HepG2 (cell line): ENCODE measurements around the gene HOXA11. TPM values are rescaled to one million over a fixed set of nuclear protein-coding genes. Genes with fewer than 3 reads are reported as not detected.

Experiments used
- CEBPZ ChIP-seq: IDR thresholded peaks from 2 replicates; pipeline ENCODE4 v1.6.1; 2012; ENCODE audit warnings: low read length, improper control_type of control experiment
- CREB3 ChIP-seq: sonication (generic); formaldehyde crosslinking; IDR thresholded peaks from 2 replicates; pipeline ENCODE4 v1.5.0; 2020; ENCODE audit warnings: missing genetic modification reagents
- EZH2 ChIP-seq: conservative IDR thresholded peaks from 2 replicates; pipeline ENCODE4 v1.6.1; 2012; ENCODE audit warnings: mild to moderate bottlenecking, low read depth, low read length, moderate library complexity
- KDM5B ChIP-seq: sonication (generic); formaldehyde crosslinking; IDR thresholded peaks from 2 replicates; pipeline ENCODE4 v1.4.0; 2020; ENCODE audit warnings: missing genetic modification reagents, mild to moderate bottlenecking, borderline replicate concordance
- MXD1 ChIP-seq: sonication (generic); formaldehyde crosslinking; IDR thresholded peaks from 2 replicates; pipeline ENCODE4 v1.4.0; 2020; ENCODE audit warnings: mild to moderate bottlenecking, missing genetic modification reagents
- NFE2L2 ChIP-seq: fragments of 150-350 bp; IDR thresholded peaks from 2 replicates; pipeline ENCODE4 v1.6.1; 2014; ENCODE audit warnings: low read length
- NONO ChIP-seq, 2 experiments: fragments of 450-650 bp in 1 of 2; sonication (generic) in 1 of 2; formaldehyde crosslinking in 1 of 2; IDR thresholded peaks in 1 of 2; conservative IDR thresholded peaks in 1 of 2; 2 replicates each; pipeline versions ENCODE4 v1.6.1 to v1.8.0; 2017 to 2022; ENCODE audit warnings: mild to moderate bottlenecking in 1 of 2, missing genetic modification reagents in 1 of 2, moderate library complexity in 1 of 2
- PTBP1 ChIP-seq: fragments of 200-400 bp; formaldehyde crosslinking; IDR thresholded peaks from 2 replicates; pipeline ENCODE4 v1.6.1; 2018; ENCODE audit warnings: low read length, low read depth; ENCODE audit not compliant: poor library complexity, severe bottlenecking
- RCOR2 ChIP-seq: IDR thresholded peaks from 2 replicates; pipeline ENCODE4 v1.6.1; 2016; ENCODE audit warnings: missing biosample characterization, missing genetic modification reagents
- RFX3 ChIP-seq: IDR thresholded peaks from 2 replicates; pipeline ENCODE4 v1.6.1; 2016; ENCODE audit warnings: missing biosample characterization, missing genetic modification reagents
- SAFB2 ChIP-seq: sonication (generic); formaldehyde crosslinking; IDR thresholded peaks from 2 replicates; pipeline ENCODE4 v1.5.1; 2020; ENCODE audit warnings: missing genetic modification reagents, low read depth, mild to moderate bottlenecking, borderline replicate concordance
- SOX6 ChIP-seq, 2 experiments: fragments of 450-650 bp in 1 of 2; sonication (generic) in 1 of 2; formaldehyde crosslinking in 1 of 2; IDR thresholded peaks; 2 replicates each; pipeline versions ENCODE4 v1.4.0 to v1.6.1; 2017 to 2020; ENCODE audit warnings: antibody characterized with exemption in 1 of 2, mild to moderate bottlenecking in 1 of 2, missing genetic modification reagents in 1 of 2
- ZFP41 ChIP-seq: sonication (generic); formaldehyde crosslinking; IDR thresholded peaks from 2 replicates; pipeline ENCODE4 v1.4.0; 2020; ENCODE audit warnings: mild to moderate bottlenecking, missing genetic modification reagents, borderline replicate concordance
- ZIK1 ChIP-seq: sonication (generic); formaldehyde crosslinking; IDR thresholded peaks from 2 replicates; pipeline ENCODE4 v1.5.0; 2020; ENCODE audit warnings: mild to moderate bottlenecking, low read depth, missing genetic modification reagents, borderline replicate concordance
- ZNF337 ChIP-seq: sonication (generic); formaldehyde crosslinking; IDR thresholded peaks from 2 replicates; pipeline ENCODE4 v1.5.1; 2020; ENCODE audit warnings: missing genetic modification reagents, low read depth, mild to moderate bottlenecking, borderline replicate concordance
- ZNF430 ChIP-seq: sonication (generic); formaldehyde crosslinking; IDR thresholded peaks from 2 replicates; pipeline ENCODE4 v1.9.0; 2021; ENCODE audit warnings: mild to moderate bottlenecking, missing genetic modification reagents
- ZNF550 ChIP-seq: sonication (generic); formaldehyde crosslinking; IDR thresholded peaks from 2 replicates; pipeline ENCODE4 v1.4.0; 2020; ENCODE audit warnings: mild to moderate bottlenecking, missing genetic modification reagents, borderline replicate concordance
- ZNF570 ChIP-seq: sonication (generic); formaldehyde crosslinking; IDR thresholded peaks from 2 replicates; pipeline ENCODE4 v1.4.0; 2020; ENCODE audit warnings: mild to moderate bottlenecking, missing genetic modification reagents, borderline replicate concordance
- ZNF644 ChIP-seq: IDR thresholded peaks from 2 replicates; pipeline ENCODE4 v1.6.1; 2016; ENCODE audit warnings: low read depth
- ZNF678 ChIP-seq: sonication (generic); formaldehyde crosslinking; IDR thresholded peaks from 2 replicates; pipeline ENCODE4 v1.4.0; 2020; ENCODE audit warnings: mild to moderate bottlenecking, missing genetic modification reagents
- ZNF746 ChIP-seq: sonication (generic); formaldehyde crosslinking; IDR thresholded peaks from 2 replicates; pipeline ENCODE4 v1.8.0; 2022; ENCODE audit warnings: mild to moderate bottlenecking, missing genetic modification reagents
- ZNF768 ChIP-seq: sonication (generic); formaldehyde crosslinking; IDR thresholded peaks from 2 replicates; pipeline ENCODE4 v1.4.0; 2020; ENCODE audit warnings: missing genetic modification reagents
- polyA plus RNA-seq, 8 experiments: library from polyadenylated mRNA; depleted of rRNA in 3 of 8; stranded (reverse) in 7 of 8; unstranded in 1 of 8; fragments of >200 nt; fragmentation: Illumina TruSeq in 4 of 8; extraction: Trizol in 4 of 8; gene quantifications; 2 replicates each; pipeline versions ENCODE4 v1.2.1 to v1.2.3, GENCODE V29; 2011 to 2016; ENCODE audit warnings: low read depth in 4 of 8, missing spikeins in 1 of 8, mixed read lengths in 1 of 8; ENCODE audit not compliant: insufficient read depth in 1 of 8
- total RNA-seq, 5 experiments: library from RNA; depleted of rRNA; stranded (reverse); fragments of >200 nt; fragmentation: Illumina TruSeq; extraction: Trizol; gene quantifications; 2 replicates each; pipeline ENCODE4 v1.2.3, GENCODE V29; 2016; ENCODE audit warnings: low read depth in 1 of 5
- TF ChIP-seq, protein P1 (sequence below): sonication (generic); formaldehyde crosslinking; conservative IDR thresholded peaks from 2 replicates; pipeline ENCODE4 v1.4.0; 2020; ENCODE audit warnings: missing genetic modification reagents

The HOXA11 gene
- total and polyA plus RNA-seq, 2 of the 13 experiments (the other 11 are each of a cell fraction or from before 2014, with no cell fraction given): not detected

GRCh38 chr7:27160546-27161213 lies 24.4 kb downstream of the HOXA11 start (continued):
- TF ChIP-seq SAFB2 (CRISPR knock-in tag) (no peak), NONO (IDR thresholded peaks at IDR 0.05) (no peak), NONO (CRISPR knock-in tag; conservative IDR thresholded peaks at IDR 0.05) (0 out of 2 replicates have a peak, but pooled peaks have one; percentile 16), ZNF550 (CRISPR knock-in tag) (no peak), ZNF430 (CRISPR knock-in tag) (0 out of 2 replicates have a peak, but pooled peaks have one; percentile 23), ZNF746 (CRISPR knock-in tag) (0 out of 2 replicates have a peak, but pooled peaks have one; percentile 34), EZH2 (no peak), ZNF768 (CRISPR knock-in tag) (0 out of 2 replicates have a peak, but pooled peaks have one; percentile 27), MXD1 (CRISPR knock-in tag) (no peak), ZFP41 (CRISPR knock-in tag) (no peak), SOX6 (IDR thresholded peaks at IDR 0.05) (no peak), SOX6 (CRISPR knock-in tag; IDR thresholded peaks at IDR 0.05) (peak; percentile 46; the same call in 1 of the 2 replicates), RFX3 (CRISPR knock-in tag) (no peak), ZIK1 (CRISPR knock-in tag) (no peak), ZNF337 (CRISPR knock-in tag) (no peak), RCOR2 (CRISPR knock-in tag) (no peak), CEBPZ (no peak), ZNF678 (CRISPR knock-in tag) (no peak), ZNF644 (CRISPR knock-in tag) (no peak), PTBP1 (no peak), CREB3 (no peak), NFE2L2 (no peak), KDM5B (CRISPR knock-in tag) (no peak; the same call in 1 of the 2 replicates), ZNF570 (CRISPR knock-in tag) (no peak)
- TF ChIP-seq, protein P1, sequence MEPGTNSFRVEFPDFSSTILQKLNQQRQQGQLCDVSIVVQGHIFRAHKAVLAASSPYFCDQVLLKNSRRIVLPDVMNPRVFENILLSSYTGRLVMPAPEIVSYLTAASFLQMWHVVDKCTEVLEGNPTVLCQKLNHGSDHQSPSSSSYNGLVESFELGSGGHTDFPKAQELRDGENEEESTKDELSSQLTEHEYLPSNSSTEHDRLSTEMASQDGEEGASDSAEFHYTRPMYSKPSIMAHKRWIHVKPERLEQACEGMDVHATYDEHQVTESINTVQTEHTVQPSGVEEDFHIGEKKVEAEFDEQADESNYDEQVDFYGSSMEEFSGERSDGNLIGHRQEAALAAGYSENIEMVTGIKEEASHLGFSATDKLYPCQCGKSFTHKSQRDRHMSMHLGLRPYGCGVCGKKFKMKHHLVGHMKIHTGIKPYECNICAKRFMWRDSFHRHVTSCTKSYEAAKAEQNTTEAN (CRISPR knock-in tag): no peak
